Measurements from ENCODE around the gene PANK3. TPM values are rescaled to one million over a fixed set of nuclear protein-coding genes. Genes with fewer than 3 reads are reported as not detected.

Gene PANK3
- 10 to 100 TPM; 24.9 to 40.1 (median 35.4) TPM for total RNA-seq

DNA sequence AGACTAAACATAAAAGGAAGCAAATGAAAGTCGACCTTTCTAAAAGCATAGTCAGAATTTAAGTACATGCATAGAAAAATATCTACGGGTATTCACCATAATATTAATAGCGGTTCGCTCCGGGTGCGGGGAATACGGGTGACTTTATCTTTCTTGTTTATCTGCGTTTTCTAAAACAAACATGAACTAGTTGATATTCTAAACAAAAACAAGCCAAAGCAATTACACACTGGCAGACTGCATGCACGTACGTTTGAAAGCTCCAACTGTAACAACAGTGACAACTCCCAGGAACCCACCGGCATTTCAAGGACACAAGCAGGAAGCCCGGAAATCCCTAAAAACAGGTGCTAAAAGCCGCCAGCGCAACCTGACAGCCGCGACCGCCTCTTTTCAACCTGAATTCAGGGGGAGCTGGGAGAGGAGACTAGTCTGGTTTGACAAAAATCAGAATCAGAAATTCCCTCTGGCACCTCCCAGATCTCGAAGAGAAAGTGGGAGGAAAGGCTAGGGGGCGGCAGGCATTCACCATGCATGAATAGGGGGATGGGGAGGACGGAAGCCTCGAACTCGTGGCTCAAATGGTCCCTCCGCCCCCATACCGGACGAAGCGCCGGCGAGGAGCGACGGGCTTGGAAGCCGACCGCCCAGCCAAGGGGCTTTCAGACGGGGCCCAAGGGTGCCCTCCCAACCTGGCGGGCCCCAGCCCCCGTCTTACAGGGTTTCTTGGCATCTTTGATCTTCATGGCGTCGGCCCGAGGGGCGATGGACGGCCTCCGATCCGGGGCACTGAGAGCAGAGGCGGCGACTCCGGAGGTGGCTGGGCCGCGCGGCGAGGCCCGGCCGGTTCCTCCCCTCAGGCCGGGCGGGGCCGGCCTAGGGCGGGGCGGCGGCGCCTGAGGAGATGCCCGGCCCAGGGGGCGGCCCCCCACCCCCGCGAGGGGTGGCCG is at the start of gene PANK3:
Gene PANK3 (minus strand): TSS at position 831 of the 950 bp plus-strand sequence. CDS start 85 bp downstream, at position 746.
- Histone ChIP-seq H3K27ac (peak within 1 kb of the TSS; percentile 88 to 98 (median 98)), H3K4me3 (peak within 1 kb of the TSS; percentile 55 to 95 (median 84)), H3K27me3 (no peaks in the 10 kb centered on the region), H3K36me3 (no peaks in the 10 kb centered on the region), H3K9me3 (no peaks in the 10 kb centered on the region), H3K4me1 (peaks cover 6 to 41% (median 14%) of the 10 kb centered on the region in 3 donors)
- intact Hi-C loops (cut with DNase I): no loop called here
- 0 to 1% methylated on average over 21 of the region's 63 CpGs for WGBS, 2 donors
- TF ChIP-seq, protein P1, sequence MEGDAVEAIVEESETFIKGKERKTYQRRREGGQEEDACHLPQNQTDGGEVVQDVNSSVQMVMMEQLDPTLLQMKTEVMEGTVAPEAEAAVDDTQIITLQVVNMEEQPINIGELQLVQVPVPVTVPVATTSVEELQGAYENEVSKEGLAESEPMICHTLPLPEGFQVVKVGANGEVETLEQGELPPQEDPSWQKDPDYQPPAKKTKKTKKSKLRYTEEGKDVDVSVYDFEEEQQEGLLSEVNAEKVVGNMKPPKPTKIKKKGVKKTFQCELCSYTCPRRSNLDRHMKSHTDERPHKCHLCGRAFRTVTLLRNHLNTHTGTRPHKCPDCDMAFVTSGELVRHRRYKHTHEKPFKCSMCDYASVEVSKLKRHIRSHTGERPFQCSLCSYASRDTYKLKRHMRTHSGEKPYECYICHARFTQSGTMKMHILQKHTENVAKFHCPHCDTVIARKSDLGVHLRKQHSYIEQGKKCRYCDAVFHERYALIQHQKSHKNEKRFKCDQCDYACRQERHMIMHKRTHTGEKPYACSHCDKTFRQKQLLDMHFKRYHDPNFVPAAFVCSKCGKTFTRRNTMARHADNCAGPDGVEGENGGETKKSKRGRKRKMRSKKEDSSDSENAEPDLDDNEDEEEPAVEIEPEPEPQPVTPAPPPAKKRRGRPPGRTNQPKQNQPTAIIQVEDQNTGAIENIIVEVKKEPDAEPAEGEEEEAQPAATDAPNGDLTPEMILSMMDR (IDR thresholded peaks at IDR 0.05): no peak
- TF ChIP-seq POLR2A (IDR thresholded peaks at IDR 0.05): no peak
- DNase-seq: peak; percentile 40

DNA sequence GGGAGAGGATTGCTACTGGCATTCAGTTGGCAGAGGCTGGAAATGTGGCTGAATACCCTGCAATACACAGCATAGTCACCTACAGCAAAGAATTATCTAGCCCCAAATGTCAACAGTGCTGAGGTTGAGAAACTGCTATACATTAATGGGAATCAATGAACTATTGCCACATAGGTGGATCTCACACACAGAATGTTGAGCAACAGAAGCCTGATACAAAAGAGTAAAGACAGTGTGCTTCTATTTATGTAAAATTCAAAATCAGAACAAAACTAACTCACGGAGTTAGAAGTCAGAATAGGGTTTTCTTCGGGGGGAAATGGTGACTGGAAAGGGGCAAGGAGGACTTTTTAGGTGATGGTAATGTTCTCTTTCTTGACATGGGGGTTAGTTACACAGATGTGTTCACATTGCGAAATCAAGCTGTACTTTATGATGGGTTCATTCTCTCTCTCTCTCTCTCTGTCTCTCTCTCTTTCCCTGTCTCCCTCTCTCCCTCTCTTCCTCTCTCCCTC is 45.7 kb upstream of the PANK3 start:
- peak overlapping the region in 1 of 4 donors; percentile 59 for H3K27ac ChIP-seq
- H3K9me3 ChIP-seq: no peaks in the 10 kb centered on the region
- no peak for DNase-seq
- 56 to 69% methylated on average over 3 of the region's 3 CpGs for WGBS, 2 donors
- TF ChIP-seq, protein P1 (IDR thresholded peaks at IDR 0.05): no peak
- TF ChIP-seq POLR2A (IDR thresholded peaks at IDR 0.05): no peak
- no peaks in the 10 kb centered on the region for H3K36me3 ChIP-seq
- H3K27me3 ChIP-seq: peaks cover 0 to 11% (median 0%) of the 10 kb centered on the region in 4 donors
- peaks cover 0 to 6% (median 0%) of the 10 kb centered on the region in 3 donors for H3K4me1 ChIP-seq
- intact Hi-C loops (cut with DNase I): no loop called here
- no peak overlapping the region for H3K4me3 ChIP-seq

DNA sequence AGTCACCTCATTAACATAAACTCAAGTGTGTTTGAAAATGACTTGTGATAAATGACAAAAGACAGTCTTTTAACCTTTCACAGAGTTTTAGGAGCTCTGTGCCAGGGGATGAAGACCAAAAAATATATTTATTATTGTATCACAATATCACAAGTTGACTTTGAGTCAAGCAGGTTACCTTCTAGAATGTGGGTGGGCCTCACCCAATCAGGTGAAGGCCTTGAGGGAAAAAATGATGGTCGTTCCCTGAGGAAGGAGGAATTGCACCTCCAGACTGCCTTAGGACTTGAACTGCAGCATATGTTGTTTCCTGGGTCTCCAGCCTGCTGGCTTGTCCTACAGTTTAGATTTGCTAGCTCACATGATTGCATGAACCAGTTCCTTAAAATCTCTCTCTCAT is 41.6 kb upstream of the PANK3 start:
- WGBS, 2 donors: 50 to 75% methylated on average over 1 of the region's 1 CpG
- TF ChIP-seq, protein P1 (IDR thresholded peaks at IDR 0.05): no peak
- TF ChIP-seq POLR2A (IDR thresholded peaks at IDR 0.05): no peak
- no peaks in the 10 kb centered on the region for H3K4me1 ChIP-seq
- H3K4me3 ChIP-seq: no peak overlapping the region
- H3K36me3 ChIP-seq: no peaks in the 10 kb centered on the region
- DNase-seq: no peak
- intact Hi-C loops (cut with DNase I): no loop called here
- H3K27me3 ChIP-seq: no peaks in the 10 kb centered on the region
- no peak overlapping the region for H3K27ac ChIP-seq
- H3K9me3 ChIP-seq: no peaks in the 10 kb centered on the region

DNA sequence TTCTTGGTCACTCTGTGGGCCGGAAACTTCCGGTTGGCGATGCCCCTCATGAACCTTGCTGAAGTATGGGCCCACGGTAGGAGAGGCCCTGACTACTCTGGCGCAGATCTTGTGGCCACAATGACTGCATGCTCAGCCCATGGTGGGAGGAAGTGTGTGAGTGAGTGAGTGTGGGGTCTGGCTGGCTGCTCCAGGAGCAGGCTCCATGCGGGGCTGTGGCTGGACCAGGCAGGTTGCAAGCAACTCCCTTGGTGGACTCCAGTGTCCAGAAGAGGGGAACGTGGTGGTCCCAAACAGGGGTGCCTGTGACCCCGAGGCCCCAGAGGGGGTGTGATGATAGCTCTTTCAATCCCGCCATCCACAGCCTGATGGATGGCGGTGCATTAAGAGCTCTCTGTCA is 35.5 kb upstream of the PANK3 start:
- Histone ChIP-seq H3K4me3 (no peak overlapping the region), H3K27me3 (no peaks in the 10 kb centered on the region), H3K9me3 (no peaks in the 10 kb centered on the region), H3K4me1 (peaks cover 0 to 9% (median 0%) of the 10 kb centered on the region in 3 donors), H3K27ac (no peak overlapping the region), H3K36me3 (no peaks in the 10 kb centered on the region)
- intact Hi-C loops (cut with DNase I): no loop called here
- 96 to 100% methylated on average over 2 to 3 of the region's 10 CpGs for WGBS, 2 donors
- DNase-seq: no peak
- no peak for TF ChIP-seq POLR2A (IDR thresholded peaks at IDR 0.05)
- TF ChIP-seq, protein P1 (IDR thresholded peaks at IDR 0.05): no peak

DNA sequence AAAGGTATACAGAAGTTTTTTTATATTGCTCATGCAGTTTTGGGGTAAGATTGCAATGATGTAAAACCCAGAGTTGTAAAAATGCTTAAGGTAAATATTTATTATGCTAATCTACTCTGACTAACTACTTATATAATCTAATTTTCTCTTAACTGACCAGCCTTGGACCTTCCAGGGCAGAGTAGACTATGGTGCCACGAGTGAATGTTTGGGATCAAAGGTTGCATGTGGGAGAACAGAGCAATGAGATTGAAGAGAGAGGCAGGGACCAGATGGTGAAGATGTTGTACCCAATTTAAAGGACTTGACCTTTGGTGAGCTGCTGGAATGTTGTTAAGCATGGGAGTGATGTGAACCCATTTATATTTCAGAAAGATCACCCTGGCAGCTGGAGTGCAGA is 34.8 kb upstream of the PANK3 start:
- no peak for DNase-seq
- WGBS, 2 donors: 53 to 70% methylated on average over 1 of the region's 1 CpG
- peaks cover 0 to 9% (median 0%) of the 10 kb centered on the region in 3 donors for H3K4me1 ChIP-seq
- H3K27ac ChIP-seq: no peak overlapping the region
- H3K4me3 ChIP-seq: no peak overlapping the region
- H3K36me3 ChIP-seq: no peaks in the 10 kb centered on the region
- no peaks in the 10 kb centered on the region for H3K27me3 ChIP-seq
- no peaks in the 10 kb centered on the region for H3K9me3 ChIP-seq
- intact Hi-C loops (cut with DNase I): no loop called here
- TF ChIP-seq, protein P1 (IDR thresholded peaks at IDR 0.05): no peak
- TF ChIP-seq POLR2A (IDR thresholded peaks at IDR 0.05): no peak

Measured in esophagus squamous epithelium (tissue), 5 donors.